Heart right ventricle (tissue), 16 donors: ENCODE measurements around the gene MESP1. TPM values are rescaled to one million over a fixed set of nuclear protein-coding genes. Genes with fewer than 3 reads are reported as not detected.

Experiments
- ATAC-seq, 8 donors: fragments of 200-7000 bp; cut with Tn5 transposase; one replicate each; pipeline ENCODE4 v1.9.1; 2020; ENCODE audit warnings: mild to moderate bottlenecking in 8 of 8, moderate library complexity in 8 of 8, moderate number of reproducible peaks in 1 of 8
- DNase-seq, 2 donors: peaks; one replicate each; pipeline ENCODE4 v3.0.0-alpha.2; 2020
- H3K27ac ChIP-seq, 10 donors: fragments of 200-600 bp; sonication (generic) in 2 of 10; one replicate each; pipeline versions ENCODE4 v1.5.0 to v1.8.0; 2020 to 2022; ENCODE audit warnings: mild to moderate bottlenecking in 3 of 10
- H3K27me3 ChIP-seq, 7 donors: fragments of 200-600 bp; one replicate each; pipeline ENCODE4 v1.8.0; 2021 to 2022; ENCODE audit warnings: mild to moderate bottlenecking in 2 of 7
- H3K36me3 ChIP-seq, 9 donors: fragments of 200-600 bp; sonication (generic) in 1 of 9; one replicate each; pipeline versions ENCODE4 v1.5.0 to v1.8.0; 2020 to 2022; ENCODE audit warnings: mild to moderate bottlenecking in 2 of 9
- H3K4me1 ChIP-seq, 9 donors: fragments of 200-600 bp; sonication (generic) in 1 of 9; one replicate each; pipeline versions ENCODE4 v1.5.0 to v1.8.0; 2020 to 2022; ENCODE audit warnings: mild to moderate bottlenecking in 4 of 9
- H3K4me3 ChIP-seq, 10 donors: fragments of 200-600 bp; sonication (generic) in 2 of 10; one replicate each; pipeline versions ENCODE4 v1.5.0 to v1.8.0; 2020 to 2022; ENCODE audit warnings: mild to moderate bottlenecking in 7 of 10, moderate library complexity in 2 of 10
- H3K9me3 ChIP-seq, 11 donors: fragments of 200-600 bp in 10 of 11; sonication (generic) in 2 of 11; one replicate each; pipeline versions ENCODE4 v1.5.0 to v1.8.0; 2013 to 2022; ENCODE audit warnings: mild to moderate bottlenecking in 2 of 11, control low read depth in 1 of 11, moderate library complexity in 1 of 11
- WGBS, 2 donors: extraction: QIAGEN DNeasy Blood & Tissue Kit; methylation state at CpG; one replicate each; pipeline ENCODE4 v1.1.7; 2013; ENCODE audit warnings: inconsistent platforms in 1 of 2; 5-methylcytosine and 5-hydroxymethylcytosine counted together
- intact Hi-C, 10 donors: fragments of 100-400 bp; cut with DNase I; formaldehyde crosslinking; loops; one replicate each; pipeline versions ENCODE4 v1.11.1 to v1.14.2; 2022
- polyA plus RNA-seq, 2 donors: library from polyadenylated mRNA; stranded (reverse); fragments of 200-250 nt; gene quantifications; one replicate each; pipeline ENCODE4 v1.2.3, GENCODE V29; 2013
- total RNA-seq, 10 donors: library from RNA; stranded (reverse); fragmentation: NEBNext Ultra II Directional in 3 of 10; extraction: Animal tissue kit (Norgen Biotek cat#: 25700) in 3 of 10; gene quantifications; one replicate each; pipeline versions ENCODE4 v1.2.1 to v1.2.4, GENCODE V29; 2021 to 2023
- TF ChIP-seq, protein P1 (sequence below), 9 donors: fragments of 200-600 bp; sonication (generic) in 2 of 9; IDR thresholded peaks; one replicate each; pipeline versions ENCODE4 v1.5.0 to v1.8.0; 2021 to 2022; ENCODE audit warnings: antibody characterized with exemption in 9 of 9, mild to moderate bottlenecking in 5 of 9, moderate library complexity in 1 of 9
- donor health status: Arrhythmogenic right ventricular cardiomyopathy.
- donor health status: ischemic (EF 13 %, LVEDD 7.1; RV severe dilation, severe dysfunction).
- donor health status: healthy with polysubstance abuse.
- donor health status: DM: no; HTN: yes; CAD: no.
- donor health status: DM: no; HTN: no; CAD: no.
- donor health status: ischemic (EF 25% LVEDD 6.9; RV normal size, moderate dysfunction).
- donor health status: ischemic (EF 25% LVEDD 5.7; RV mildly dilated, moderate dysfunction).
- donor health status: healthy.
- donor health status: DM: yes; HTN: yes; CAD: no.
- donor health status: Ischemic cardiomyopathy.
- donor health status: ischemic (EF 35%, LVEDD 5.7; RV mildly dilated, moderate dysfunction).
- donor health status: nonischemic (EF 11% LVEDD 7.7; RV severe dilation, severe dysfunction).
- donor health status: DM: yes; HTN: yes; CAD: no.
- donor health status: PGD.
- donor health status: ischemic (EF 29% LVEDD 5.4; RV normal size, mild dysfunction).
- donor health status: nonischemic (EF 23%, LVEDD 6.1; RV moderate dilation, normal function).

The MESP1 gene
- total and polyA plus RNA-seq, 12 donors = 1.3 to 9.2 (median 5.6) TPM

DNA sequence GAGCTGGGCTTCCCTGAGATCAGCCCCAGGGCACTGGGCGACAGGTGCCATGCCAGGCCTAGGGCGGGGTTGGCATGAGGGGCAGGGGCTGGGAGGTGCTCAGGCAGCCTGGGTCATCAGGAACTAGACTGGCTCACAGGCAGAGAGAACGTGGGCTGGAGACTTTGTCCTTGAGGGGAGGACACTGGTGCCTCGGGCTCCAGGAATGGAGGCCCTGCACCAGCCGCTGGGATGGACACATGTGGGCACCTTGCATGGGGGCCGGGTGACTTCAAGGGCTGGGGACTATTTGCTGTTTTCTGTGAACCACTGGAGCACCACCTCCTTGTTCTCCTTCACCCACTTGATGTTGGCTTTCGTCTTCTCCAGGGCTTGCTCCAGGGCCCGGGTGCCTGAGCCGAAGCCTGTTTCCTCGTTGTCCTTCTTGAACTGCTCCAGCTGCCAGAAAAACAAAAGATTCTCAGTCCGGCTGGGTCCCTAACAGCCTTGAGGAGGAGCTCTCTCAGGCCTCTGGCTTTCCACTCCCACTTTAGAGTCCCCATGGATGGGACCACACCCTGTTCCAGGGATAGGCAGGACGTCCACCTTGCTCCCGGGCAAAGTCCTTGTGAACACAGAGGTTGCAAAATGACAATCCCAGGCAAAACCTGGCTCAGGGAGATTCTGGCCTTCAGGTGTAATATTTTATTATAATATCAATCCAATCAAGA is 34.2 kb upstream of the MESP1 start:
- ATAC-seq = no peak
- intact Hi-C loops = no loop called here
- H3K4me3 ChIP-seq = no peak overlapping the region
- no peak for DNase-seq
- 71 to 74% methylated on average over 13 of the region's 13 CpGs for WGBS, 2 donors
- peaks cover 0 to 46% (median 0%) of the 10 kb centered on the region in 9 donors for H3K36me3 ChIP-seq
- no peak overlapping the region for H3K27ac ChIP-seq
- peaks cover 0 to 25% (median 4%) of the 10 kb centered on the region in 11 donors for H3K9me3 ChIP-seq
- peaks cover 0 to 26% (median 0%) of the 10 kb centered on the region in 9 donors for H3K4me1 ChIP-seq
- TF ChIP-seq, protein P1, sequence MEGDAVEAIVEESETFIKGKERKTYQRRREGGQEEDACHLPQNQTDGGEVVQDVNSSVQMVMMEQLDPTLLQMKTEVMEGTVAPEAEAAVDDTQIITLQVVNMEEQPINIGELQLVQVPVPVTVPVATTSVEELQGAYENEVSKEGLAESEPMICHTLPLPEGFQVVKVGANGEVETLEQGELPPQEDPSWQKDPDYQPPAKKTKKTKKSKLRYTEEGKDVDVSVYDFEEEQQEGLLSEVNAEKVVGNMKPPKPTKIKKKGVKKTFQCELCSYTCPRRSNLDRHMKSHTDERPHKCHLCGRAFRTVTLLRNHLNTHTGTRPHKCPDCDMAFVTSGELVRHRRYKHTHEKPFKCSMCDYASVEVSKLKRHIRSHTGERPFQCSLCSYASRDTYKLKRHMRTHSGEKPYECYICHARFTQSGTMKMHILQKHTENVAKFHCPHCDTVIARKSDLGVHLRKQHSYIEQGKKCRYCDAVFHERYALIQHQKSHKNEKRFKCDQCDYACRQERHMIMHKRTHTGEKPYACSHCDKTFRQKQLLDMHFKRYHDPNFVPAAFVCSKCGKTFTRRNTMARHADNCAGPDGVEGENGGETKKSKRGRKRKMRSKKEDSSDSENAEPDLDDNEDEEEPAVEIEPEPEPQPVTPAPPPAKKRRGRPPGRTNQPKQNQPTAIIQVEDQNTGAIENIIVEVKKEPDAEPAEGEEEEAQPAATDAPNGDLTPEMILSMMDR (IDR thresholded peaks at IDR 0.05) = no peak
- no peaks in the 10 kb centered on the region for H3K27me3 ChIP-seq

GRCh38 chr15:89784686-89784960 is 33.6 kb upstream of the MESP1 start:
- peaks cover 0 to 25% (median 4%) of the 10 kb centered on the region in 11 donors for H3K9me3 ChIP-seq
- no peak for DNase-seq
- WGBS, 2 donors = 93 to 95% methylated on average over 7 of the region's 7 CpGs
- peaks cover 0 to 40% (median 0%) of the 10 kb centered on the region in 9 donors for H3K36me3 ChIP-seq
- no peak overlapping the region for H3K27ac ChIP-seq
- H3K27me3 ChIP-seq = no peaks in the 10 kb centered on the region
- no peak overlapping the region for H3K4me3 ChIP-seq
- peaks cover 0 to 28% (median 0%) of the 10 kb centered on the region in 9 donors for H3K4me1 ChIP-seq
- intact Hi-C loops = no loop called here
- ATAC-seq = no peak
- TF ChIP-seq, protein P1 (IDR thresholded peaks at IDR 0.05) = no peak

- peak in 2 of 8 donors; percentile 9 to 44 for ATAC-seq
These were observed 33.0 kb upstream of the MESP1 start for GRCh38 chr15:89783861-89784685.

More at GRCh38 chr15:89783861-89784685, 33.0 kb upstream of the MESP1 start:
- TF ChIP-seq, protein P1 (IDR thresholded peaks at IDR 0.05) = no peak
- no peak overlapping the region for H3K27ac ChIP-seq
- intact Hi-C loops = no loop called here
- H3K4me1 ChIP-seq = peaks cover 0 to 28% (median 0%) of the 10 kb centered on the region in 9 donors
- H3K9me3 ChIP-seq = peaks cover 0 to 25% (median 4%) of the 10 kb centered on the region in 11 donors
- H3K27me3 ChIP-seq = no peaks in the 10 kb centered on the region
- H3K36me3 ChIP-seq = peaks cover 0 to 35% (median 0%) of the 10 kb centered on the region in 9 donors
- no peak overlapping the region for H3K4me3 ChIP-seq
- WGBS, 2 donors = 86 to 92% methylated on average over 15 of the region's 15 CpGs
- DNase-seq = no peak
